ENCODE data around the gene CC2D1B.

Gene CC2D1B

GRCh38 chr1:52402860-52403240 lies 36.8 kb upstream of the CC2D1B start:
- H3K4me1 ChIP-seq (ENCODE audit: control insufficient read depth, low read length) = peaks cover 29% of the 10 kb centered on the region
- H3K27me3 ChIP-seq (ENCODE audit: control insufficient read depth, low read length) = no peaks in the 10 kb centered on the region
- peak overlapping the region; percentile 76 for H3K4me2 ChIP-seq (ENCODE audit: low read length)
- H3K79me2 ChIP-seq (ENCODE audit: control insufficient read depth, low read length) = peaks cover 83% of the 10 kb centered on the region
- no peaks in the 10 kb centered on the region for H3K9me3 ChIP-seq (ENCODE audit: control insufficient read depth, insufficient read depth, low read length)
- peaks cover 9% of the 10 kb centered on the region; the same call in 1 of the 2 replicates for H4K20me1 ChIP-seq (ENCODE audit: control insufficient read depth, insufficient read depth, low read depth, low read length)
- H3F3A ChIP-seq (ENCODE audit: control insufficient read depth, insufficient read depth) = no peaks in the 10 kb centered on the region
- no peak overlapping the region for H3K27ac ChIP-seq (ENCODE audit: low read depth, low read length)
- TF ChIP-seq CTCF (IDR thresholded peaks at IDR 0.05; ENCODE audit: low read depth, low read length, poor library complexity, severe bottlenecking) (no peak), EZH2phosphoT487 (IDR thresholded peaks at IDR 0.05; ENCODE audit: borderline replicate concordance, low read length) (no peak)
- H3K9me2 ChIP-seq (replicated peaks; ENCODE audit: control insufficient read depth, low read length) = no peaks in the 10 kb centered on the region
- peaks cover 79% of the 10 kb centered on the region for H3K36me3 ChIP-seq (ENCODE audit: control insufficient read depth, low read length)
- H3K4me3 ChIP-seq (ENCODE audit: low read length) = peak overlapping the region; percentile 92

- Histone ChIP-seq H3K79me2 (ENCODE audit: control insufficient read depth, low read length) (peaks cover 68% of the 10 kb centered on the region), H3K9me2 (replicated peaks; ENCODE audit: control insufficient read depth, low read length) (no peaks in the 10 kb centered on the region), H3K4me1 (ENCODE audit: control insufficient read depth, low read length) (peaks cover 14% of the 10 kb centered on the region), H3K4me2 (ENCODE audit: low read length) (no peak overlapping the region), H3K27me3 (ENCODE audit: control insufficient read depth, low read length) (no peaks in the 10 kb centered on the region), H3K9me3 (ENCODE audit: control insufficient read depth, insufficient read depth, low read length) (no peaks in the 10 kb centered on the region), H3F3A (ENCODE audit: control insufficient read depth, insufficient read depth) (no peaks in the 10 kb centered on the region), H3K27ac (ENCODE audit: low read depth, low read length) (no peak overlapping the region), H3K36me3 (ENCODE audit: control insufficient read depth, low read length) (peaks cover 84% of the 10 kb centered on the region), H3K4me3 (ENCODE audit: low read length) (no peak overlapping the region), H4K20me1 (ENCODE audit: control insufficient read depth, insufficient read depth, low read depth, low read length) (peaks cover 9% of the 10 kb centered on the region; the same call in 1 of the 2 replicates)
- TF ChIP-seq CTCF (IDR thresholded peaks at IDR 0.05; ENCODE audit: low read depth, low read length, poor library complexity, severe bottlenecking) = no peak
- TF ChIP-seq EZH2phosphoT487 (IDR thresholded peaks at IDR 0.05; ENCODE audit: borderline replicate concordance, low read length) = no peak
These were observed 34.1 kb upstream of the CC2D1B start for GRCh38 chr1:52400131-52400530.

GRCh38 chr1:52399629-52400028 lies 33.6 kb upstream of the CC2D1B start:
- peaks cover 63% of the 10 kb centered on the region for H3K79me2 ChIP-seq (ENCODE audit: control insufficient read depth, low read length)
- peaks cover 9% of the 10 kb centered on the region; the same call in 1 of the 2 replicates for H4K20me1 ChIP-seq (ENCODE audit: control insufficient read depth, insufficient read depth, low read depth, low read length)
- H3K9me3 ChIP-seq (ENCODE audit: control insufficient read depth, insufficient read depth, low read length) = no peaks in the 10 kb centered on the region
- no peak overlapping the region for H3K4me3 ChIP-seq (ENCODE audit: low read length)
- H3K27ac ChIP-seq (ENCODE audit: low read depth, low read length) = no peak overlapping the region
- no peaks in the 10 kb centered on the region for H3K27me3 ChIP-seq (ENCODE audit: control insufficient read depth, low read length)
- no peaks in the 10 kb centered on the region for H3F3A ChIP-seq (ENCODE audit: control insufficient read depth, insufficient read depth)
- TF ChIP-seq CTCF (IDR thresholded peaks at IDR 0.05; ENCODE audit: low read depth, low read length, poor library complexity, severe bottlenecking) = no peak
- TF ChIP-seq EZH2phosphoT487 (IDR thresholded peaks at IDR 0.05; ENCODE audit: borderline replicate concordance, low read length) = no peak
- H3K4me1 ChIP-seq (ENCODE audit: control insufficient read depth, low read length) = peaks cover 14% of the 10 kb centered on the region
- H3K4me2 ChIP-seq (ENCODE audit: low read length) = no peak overlapping the region
- H3K9me2 ChIP-seq (replicated peaks; ENCODE audit: control insufficient read depth, low read length) = no peaks in the 10 kb centered on the region
- peaks cover 88% of the 10 kb centered on the region for H3K36me3 ChIP-seq (ENCODE audit: control insufficient read depth, low read length)

Data from DOHH2 (cell line).